HEK293 (cell line): ENCODE results near the gene LRRC32.
A peak's percentile ranks its signal among the peaks of the same experiment; 100 is the strongest.

Experiments used
- HOXA7 ChIP-seq: sonication (generic); formaldehyde crosslinking; IDR thresholded peaks from 2 replicates; pipeline ENCODE4 v1.8.1; 2022; ENCODE audit warnings: missing genetic modification reagents, borderline replicate concordance
- PRDM1 ChIP-seq: fragments of 450-650 bp; formaldehyde crosslinking; IDR thresholded peaks from 2 replicates; pipeline ENCODE4; 2016; ENCODE audit warnings: missing biosample characterization, missing genetic modification characterization
- ZNF274 ChIP-seq, 2 experiments: fragments of 200-500 bp in 1 of 2; fragments of 450-650 bp in 1 of 2; sonication (Bioruptor generic) in 1 of 2; formaldehyde crosslinking in 1 of 2; IDR thresholded peaks; 2 replicates each; pipeline versions ENCODE4 v1.5.1 to v1.6.1; 2014 to 2016; ENCODE audit warnings: borderline replicate concordance in 1 of 2, inconsistent platforms in 1 of 2, low read length in 1 of 2, missing biosample characterization in 1 of 2, missing genetic modification characterization in 1 of 2
- ZNF768 ChIP-seq: fragments of 450-650 bp; formaldehyde crosslinking; IDR thresholded peaks from 2 replicates; pipeline ENCODE4 v1.5.1; 2018; ENCODE audit warnings: missing biosample characterization, mild to moderate bottlenecking, missing genetic modification characterization
- TF ChIP-seq, protein P1 (sequence below): fragments of 450-650 bp; formaldehyde crosslinking; IDR thresholded peaks from 2 replicates; pipeline ENCODE4 v1.5.1; 2016; ENCODE audit warnings: missing biosample characterization, missing genetic modification characterization

DNA sequence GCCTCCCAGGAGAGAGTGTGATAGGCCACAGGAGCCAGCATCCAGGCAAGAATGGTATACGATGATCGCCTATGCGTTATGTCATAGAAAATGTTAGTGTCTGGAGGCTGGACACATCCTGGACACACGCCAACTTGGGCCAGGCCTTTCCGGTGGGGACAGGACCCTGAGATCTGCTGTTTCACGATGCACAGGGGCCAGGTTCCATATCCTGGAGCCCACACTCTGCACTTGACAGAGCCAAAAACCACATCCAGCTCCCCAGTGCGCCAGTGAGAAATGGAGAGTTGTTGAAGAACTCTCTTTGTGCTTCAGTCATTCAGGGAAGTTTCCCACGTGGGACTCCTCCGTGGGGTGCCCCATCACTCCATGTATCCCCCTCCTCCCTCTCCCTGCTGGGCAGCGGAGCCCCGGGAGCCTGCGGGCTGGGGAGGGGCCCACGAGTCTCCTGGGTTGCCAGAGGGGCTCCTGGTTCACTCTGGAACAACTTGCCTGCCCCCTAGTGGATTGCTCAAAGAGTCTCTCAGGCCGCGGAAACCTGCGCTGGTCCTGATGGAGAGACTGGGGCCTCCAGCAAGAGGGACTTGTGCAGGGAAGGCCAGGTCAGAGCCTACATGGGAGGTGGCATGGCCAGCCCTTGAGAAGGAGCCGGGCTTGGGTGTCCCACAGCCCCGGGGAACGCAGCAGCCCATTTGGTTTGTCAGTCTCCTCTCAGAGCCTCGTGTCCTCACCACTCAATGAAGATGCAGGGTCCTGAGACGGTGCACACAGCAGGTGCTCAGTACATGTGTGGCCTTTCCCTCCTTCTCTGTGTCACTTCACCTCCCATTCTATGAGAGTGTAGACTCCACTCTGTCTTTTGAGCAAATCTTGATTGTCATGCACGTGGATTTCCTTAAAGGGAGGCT lies 10.2 kb upstream of the LRRC32 start:
- TF ChIP-seq, protein P1, sequence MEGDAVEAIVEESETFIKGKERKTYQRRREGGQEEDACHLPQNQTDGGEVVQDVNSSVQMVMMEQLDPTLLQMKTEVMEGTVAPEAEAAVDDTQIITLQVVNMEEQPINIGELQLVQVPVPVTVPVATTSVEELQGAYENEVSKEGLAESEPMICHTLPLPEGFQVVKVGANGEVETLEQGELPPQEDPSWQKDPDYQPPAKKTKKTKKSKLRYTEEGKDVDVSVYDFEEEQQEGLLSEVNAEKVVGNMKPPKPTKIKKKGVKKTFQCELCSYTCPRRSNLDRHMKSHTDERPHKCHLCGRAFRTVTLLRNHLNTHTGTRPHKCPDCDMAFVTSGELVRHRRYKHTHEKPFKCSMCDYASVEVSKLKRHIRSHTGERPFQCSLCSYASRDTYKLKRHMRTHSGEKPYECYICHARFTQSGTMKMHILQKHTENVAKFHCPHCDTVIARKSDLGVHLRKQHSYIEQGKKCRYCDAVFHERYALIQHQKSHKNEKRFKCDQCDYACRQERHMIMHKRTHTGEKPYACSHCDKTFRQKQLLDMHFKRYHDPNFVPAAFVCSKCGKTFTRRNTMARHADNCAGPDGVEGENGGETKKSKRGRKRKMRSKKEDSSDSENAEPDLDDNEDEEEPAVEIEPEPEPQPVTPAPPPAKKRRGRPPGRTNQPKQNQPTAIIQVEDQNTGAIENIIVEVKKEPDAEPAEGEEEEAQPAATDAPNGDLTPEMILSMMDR = peak; percentile 59
- TF ChIP-seq PRDM1 (tag by site-specific recombination) (no peak), ZNF768 (tag by site-specific recombination) (no peak), ZNF274 (IDR thresholded peaks at IDR 0.05; ENCODE audit: low read length) (no peak), ZNF274 (tag by site-specific recombination; IDR thresholded peaks at IDR 0.05; ENCODE audit: borderline replicate concordance) (no peak), HOXA7 (CRISPR knock-in tag) (no peak)
